Stomach (tissue), 4 donors: ENCODE results near the gene PIGP.

ENCODE experiments used
- EP300 ChIP-seq: sonication (generic); formaldehyde crosslinking; IDR thresholded peaks from one replicate; pipeline ENCODE4 v1.6.1; 2017; ENCODE audit warnings: antibody characterized with exemption
- TF ChIP-seq, protein P1 (sequence below), 7 experiments: fragments of 450-650 bp in 4 of 7; fragments of 200-600 bp in 3 of 7; sonication (generic) in 3 of 7; IDR thresholded peaks; one replicate each; pipeline ENCODE4 v1.5.1; 2016 to 2019; ENCODE audit warnings: antibody characterized with exemption in 7 of 7, control low read depth in 2 of 7, mild to moderate bottlenecking in 1 of 7

- TF ChIP-seq, protein P1, sequence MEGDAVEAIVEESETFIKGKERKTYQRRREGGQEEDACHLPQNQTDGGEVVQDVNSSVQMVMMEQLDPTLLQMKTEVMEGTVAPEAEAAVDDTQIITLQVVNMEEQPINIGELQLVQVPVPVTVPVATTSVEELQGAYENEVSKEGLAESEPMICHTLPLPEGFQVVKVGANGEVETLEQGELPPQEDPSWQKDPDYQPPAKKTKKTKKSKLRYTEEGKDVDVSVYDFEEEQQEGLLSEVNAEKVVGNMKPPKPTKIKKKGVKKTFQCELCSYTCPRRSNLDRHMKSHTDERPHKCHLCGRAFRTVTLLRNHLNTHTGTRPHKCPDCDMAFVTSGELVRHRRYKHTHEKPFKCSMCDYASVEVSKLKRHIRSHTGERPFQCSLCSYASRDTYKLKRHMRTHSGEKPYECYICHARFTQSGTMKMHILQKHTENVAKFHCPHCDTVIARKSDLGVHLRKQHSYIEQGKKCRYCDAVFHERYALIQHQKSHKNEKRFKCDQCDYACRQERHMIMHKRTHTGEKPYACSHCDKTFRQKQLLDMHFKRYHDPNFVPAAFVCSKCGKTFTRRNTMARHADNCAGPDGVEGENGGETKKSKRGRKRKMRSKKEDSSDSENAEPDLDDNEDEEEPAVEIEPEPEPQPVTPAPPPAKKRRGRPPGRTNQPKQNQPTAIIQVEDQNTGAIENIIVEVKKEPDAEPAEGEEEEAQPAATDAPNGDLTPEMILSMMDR (IDR thresholded peaks at IDR 0.05) = no peak
- TF ChIP-seq EP300 = no peak
Observed at GRCh38 chr21:37061926-37062592, 10.8 kb downstream of the PIGP start.
